HepG2 (cell line): ENCODE data around the gene DNAAF9. TPM values are rescaled to one million over a fixed set of nuclear protein-coding genes. Genes with fewer than 3 reads are reported as not detected.

Experiments used
- CREM ChIP-seq, 2 experiments: sonication (generic) in 1 of 2; formaldehyde crosslinking in 1 of 2; IDR thresholded peaks; 2 replicates each; pipeline versions ENCODE4 v1.4.0 to v1.6.1; 2016 to 2020; ENCODE audit warnings: antibody characterized with exemption in 1 of 2, mild to moderate bottlenecking in 1 of 2, missing genetic modification reagents in 1 of 2
- GTF3A ChIP-seq: sonication (generic); formaldehyde crosslinking; conservative IDR thresholded peaks from 2 replicates; pipeline ENCODE4 v1.4.0; 2020; ENCODE audit warnings: mild to moderate bottlenecking, missing genetic modification reagents
- HNRNPH1 ChIP-seq: fragments of 200-400 bp; formaldehyde crosslinking; optimal IDR thresholded peaks from 2 replicates; pipeline ENCODE3; 2017; ENCODE audit warnings: mild to moderate bottlenecking, low read depth, low read length
- IRF2 ChIP-seq: IDR thresholded peaks from 2 replicates; pipeline ENCODE4 v1.6.1; 2018; ENCODE audit warnings: missing genetic modification reagents, missing compliant biosample characterization
- KAT7 ChIP-seq: IDR thresholded peaks from 2 replicates; pipeline ENCODE4 v1.6.1; 2018; ENCODE audit warnings: borderline replicate concordance, missing compliant biosample characterization
- KDM5B ChIP-seq: sonication (generic); formaldehyde crosslinking; IDR thresholded peaks from 2 replicates; pipeline ENCODE4 v1.4.0; 2020; ENCODE audit warnings: missing genetic modification reagents, mild to moderate bottlenecking, borderline replicate concordance
- MTF1 ChIP-seq: sonication (generic); formaldehyde crosslinking; IDR thresholded peaks from 2 replicates; pipeline ENCODE4 v1.5.0; 2020; ENCODE audit warnings: missing genetic modification reagents
- POLR2A ChIP-seq, 2 experiments: IDR thresholded peaks; 2 replicates each; pipeline ENCODE4 v1.6.1; 2011; ENCODE audit warnings: low read depth in 2 of 2, low read length in 2 of 2, mild to moderate bottlenecking in 1 of 2, moderate library complexity in 1 of 2; ENCODE audit not compliant: insufficient read depth in 1 of 2
- RAD51 ChIP-seq: fragments of 450-650 bp; IDR thresholded peaks from 2 replicates; pipeline ENCODE4 v1.6.1; 2016; ENCODE audit warnings: borderline replicate concordance
- ZFP36 ChIP-seq: fragments of 150-350 bp; IDR thresholded peaks from 2 replicates; pipeline ENCODE4 v1.6.1; 2018; ENCODE audit warnings: borderline replicate concordance, low read length, low read depth; ENCODE audit not compliant: partially characterized antibody
- ZFY ChIP-seq: sonication (generic); formaldehyde crosslinking; IDR thresholded peaks from 2 replicates; pipeline ENCODE4 v1.4.0; 2020; ENCODE audit warnings: missing genetic modification reagents
- ZNF24 ChIP-seq: fragments of 450-650 bp; IDR thresholded peaks from 2 replicates; pipeline ENCODE4 v1.6.1; 2017; ENCODE audit warnings: antibody characterized with exemption, mild to moderate bottlenecking
- ZNF282 ChIP-seq: fragments of 450-650 bp; IDR thresholded peaks from 2 replicates; pipeline ENCODE4 v1.6.1; 2018; ENCODE audit not compliant: partially characterized antibody
- ZNF567 ChIP-seq: sonication (generic); formaldehyde crosslinking; IDR thresholded peaks from 2 replicates; pipeline ENCODE4 v1.8.1; 2023; ENCODE audit warnings: mild to moderate bottlenecking, missing genetic modification reagents, borderline replicate concordance
- polyA plus RNA-seq, 8 experiments: library from polyadenylated mRNA; depleted of rRNA in 3 of 8; stranded (reverse) in 7 of 8; unstranded in 1 of 8; fragments of >200 nt; fragmentation: Illumina TruSeq in 4 of 8; extraction: Trizol in 4 of 8; gene quantifications; 2 replicates each; pipeline versions ENCODE4 v1.2.1 to v1.2.3, GENCODE V29; 2011 to 2016; ENCODE audit warnings: low read depth in 4 of 8, missing spikeins in 1 of 8, mixed read lengths in 1 of 8; ENCODE audit not compliant: insufficient read depth in 1 of 8
- total RNA-seq, 5 experiments: library from RNA; depleted of rRNA; stranded (reverse); fragments of >200 nt; fragmentation: Illumina TruSeq; extraction: Trizol; gene quantifications; 2 replicates each; pipeline ENCODE4 v1.2.3, GENCODE V29; 2016; ENCODE audit warnings: low read depth in 1 of 5
- TF ChIP-seq, protein P1 (sequence below): sonication (generic); formaldehyde crosslinking; IDR thresholded peaks from 2 replicates; pipeline ENCODE4 v1.4.0; 2020; ENCODE audit warnings: missing genetic modification reagents
- TF ChIP-seq, protein P2 (sequence below): sonication (generic); formaldehyde crosslinking; IDR thresholded peaks from 2 replicates; pipeline ENCODE4 v1.5.0; 2020; ENCODE audit warnings: mild to moderate bottlenecking, missing genetic modification reagents
- TF ChIP-seq, protein P3 (sequence below): sonication (generic); formaldehyde crosslinking; IDR thresholded peaks from 2 replicates; pipeline ENCODE4 v1.4.0; 2020; ENCODE audit warnings: mild to moderate bottlenecking, missing genetic modification reagents
- TF ChIP-seq, protein P4 (sequence below): sonication (generic); formaldehyde crosslinking; IDR thresholded peaks from 2 replicates; pipeline ENCODE4 v1.4.0; 2020; ENCODE audit warnings: missing genetic modification reagents

DNAAF9 gene
- total and polyA plus RNA-seq, 2 of the 13 experiments (the other 11 are each of a cell fraction or from before 2014, with no cell fraction given): 10.5 to 14.9 TPM

DNA sequence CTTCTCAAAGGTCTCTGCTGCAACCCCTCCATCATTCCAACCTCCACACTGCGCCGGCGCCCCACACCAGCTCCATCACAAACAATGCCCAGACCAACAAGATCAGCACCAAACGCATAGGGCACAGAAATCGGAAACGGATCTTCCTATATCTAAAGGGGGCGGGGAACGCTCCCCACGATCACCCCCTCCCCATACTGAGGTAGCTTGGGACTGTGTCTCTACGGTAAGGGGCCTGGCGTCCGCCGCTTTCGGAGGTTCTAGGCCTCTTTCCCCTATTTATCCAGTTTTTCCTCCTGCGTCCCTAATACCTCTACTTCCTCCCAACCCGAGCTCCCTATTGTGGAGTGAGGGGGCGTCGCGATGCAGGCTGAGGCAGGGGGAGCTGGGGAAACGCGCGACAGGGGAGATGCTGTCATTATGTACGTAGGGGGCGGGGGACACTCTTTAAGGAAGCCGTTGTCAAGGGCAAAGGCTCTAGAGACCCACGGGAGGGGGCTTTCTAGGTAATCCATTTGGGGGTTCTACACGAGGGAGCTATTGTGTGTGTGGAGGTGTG is 909 bp downstream of the DNAAF9 start (continued):
- TF ChIP-seq, protein P1, sequence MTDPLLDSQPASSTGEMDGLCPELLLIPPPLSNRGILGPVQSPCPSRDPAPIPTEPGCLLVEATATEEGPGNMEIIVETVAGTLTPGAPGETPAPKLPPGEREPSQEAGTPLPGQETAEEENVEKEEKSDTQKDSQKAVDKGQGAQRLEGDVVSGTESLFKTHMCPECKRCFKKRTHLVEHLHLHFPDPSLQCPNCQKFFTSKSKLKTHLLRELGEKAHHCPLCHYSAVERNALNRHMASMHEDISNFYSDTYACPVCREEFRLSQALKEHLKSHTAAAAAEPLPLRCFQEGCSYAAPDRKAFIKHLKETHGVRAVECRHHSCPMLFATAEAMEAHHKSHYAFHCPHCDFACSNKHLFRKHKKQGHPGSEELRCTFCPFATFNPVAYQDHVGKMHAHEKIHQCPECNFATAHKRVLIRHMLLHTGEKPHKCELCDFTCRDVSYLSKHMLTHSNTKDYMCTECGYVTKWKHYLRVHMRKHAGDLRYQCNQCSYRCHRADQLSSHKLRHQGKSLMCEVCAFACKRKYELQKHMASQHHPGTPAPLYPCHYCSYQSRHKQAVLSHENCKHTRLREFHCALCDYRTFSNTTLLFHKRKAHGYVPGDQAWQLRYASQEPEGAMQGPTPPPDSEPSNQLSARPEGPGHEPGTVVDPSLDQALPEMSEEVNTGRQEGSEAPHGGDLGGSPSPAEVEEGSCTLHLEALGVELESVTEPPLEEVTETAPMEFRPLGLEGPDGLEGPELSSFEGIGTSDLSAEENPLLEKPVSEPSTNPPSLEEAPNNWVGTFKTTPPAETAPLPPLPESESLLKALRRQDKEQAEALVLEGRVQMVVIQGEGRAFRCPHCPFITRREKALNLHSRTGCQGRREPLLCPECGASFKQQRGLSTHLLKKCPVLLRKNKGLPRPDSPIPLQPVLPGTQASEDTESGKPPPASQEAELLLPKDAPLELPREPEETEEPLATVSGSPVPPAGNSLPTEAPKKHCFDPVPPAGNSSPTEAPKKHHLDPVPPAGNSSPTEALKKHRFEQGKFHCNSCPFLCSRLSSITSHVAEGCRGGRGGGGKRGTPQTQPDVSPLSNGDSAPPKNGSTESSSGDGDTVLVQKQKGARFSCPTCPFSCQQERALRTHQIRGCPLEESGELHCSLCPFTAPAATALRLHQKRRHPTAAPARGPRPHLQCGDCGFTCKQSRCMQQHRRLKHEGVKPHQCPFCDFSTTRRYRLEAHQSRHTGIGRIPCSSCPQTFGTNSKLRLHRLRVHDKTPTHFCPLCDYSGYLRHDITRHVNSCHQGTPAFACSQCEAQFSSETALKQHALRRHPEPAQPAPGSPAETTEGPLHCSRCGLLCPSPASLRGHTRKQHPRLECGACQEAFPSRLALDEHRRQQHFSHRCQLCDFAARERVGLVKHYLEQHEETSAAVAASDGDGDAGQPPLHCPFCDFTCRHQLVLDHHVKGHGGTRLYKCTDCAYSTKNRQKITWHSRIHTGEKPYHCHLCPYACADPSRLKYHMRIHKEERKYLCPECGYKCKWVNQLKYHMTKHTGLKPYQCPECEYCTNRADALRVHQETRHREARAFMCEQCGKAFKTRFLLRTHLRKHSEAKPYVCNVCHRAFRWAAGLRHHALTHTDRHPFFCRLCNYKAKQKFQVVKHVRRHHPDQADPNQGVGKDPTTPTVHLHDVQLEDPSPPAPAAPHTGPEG (CRISPR knock-in tag): no peak; the same call in 1 of the 2 replicates
- TF ChIP-seq ZNF24 (no peak), GTF3A (CRISPR knock-in tag) (no peak), CREM (IDR thresholded peaks at IDR 0.05) (no peak), CREM (CRISPR knock-in tag; IDR thresholded peaks at IDR 0.05) (no peak), ZFY (CRISPR knock-in tag) (peak; percentile 32; the same call in 1 of the 2 replicates), RAD51 (no peak), ZFP36 (no peak), MTF1 (CRISPR knock-in tag) (no peak), KAT7 (CRISPR knock-in tag) (no peak), IRF2 (CRISPR knock-in tag) (no peak), HNRNPH1 (no peak), POLR2A (IDR thresholded peaks at IDR 0.05; ENCODE audit: insufficient read depth in 1 of 2, low read depth in 2 of 2, low read length in 2 of 2) (no peak), KDM5B (peak; percentile 78; the same call in 1 of the 2 replicates), ZNF567 (CRISPR knock-in tag) (no peak), ZNF282 (no peak)
- TF ChIP-seq, protein P2, sequence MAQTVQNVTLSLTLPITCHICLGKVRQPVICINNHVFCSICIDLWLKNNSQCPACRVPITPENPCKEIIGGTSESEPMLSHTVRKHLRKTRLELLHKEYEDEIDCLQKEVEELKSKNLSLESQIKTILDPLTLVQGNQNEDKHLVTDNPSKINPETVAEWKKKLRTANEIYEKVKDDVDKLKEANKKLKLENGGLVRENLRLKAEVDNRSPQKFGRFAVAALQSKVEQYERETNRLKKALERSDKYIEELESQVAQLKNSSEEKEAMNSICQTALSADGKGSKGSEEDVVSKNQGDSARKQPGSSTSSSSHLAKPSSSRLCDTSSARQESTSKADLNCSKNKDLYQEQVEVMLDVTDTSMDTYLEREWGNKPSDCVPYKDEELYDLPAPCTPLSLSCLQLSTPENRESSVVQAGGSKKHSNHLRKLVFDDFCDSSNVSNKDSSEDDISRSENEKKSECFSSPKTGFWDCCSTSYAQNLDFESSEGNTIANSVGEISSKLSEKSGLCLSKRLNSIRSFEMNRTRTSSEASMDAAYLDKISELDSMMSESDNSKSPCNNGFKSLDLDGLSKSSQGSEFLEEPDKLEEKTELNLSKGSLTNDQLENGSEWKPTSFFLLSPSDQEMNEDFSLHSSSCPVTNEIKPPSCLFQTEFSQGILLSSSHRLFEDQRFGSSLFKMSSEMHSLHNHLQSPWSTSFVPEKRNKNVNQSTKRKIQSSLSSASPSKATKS (CRISPR knock-in tag): no peak
- TF ChIP-seq, protein P3, sequence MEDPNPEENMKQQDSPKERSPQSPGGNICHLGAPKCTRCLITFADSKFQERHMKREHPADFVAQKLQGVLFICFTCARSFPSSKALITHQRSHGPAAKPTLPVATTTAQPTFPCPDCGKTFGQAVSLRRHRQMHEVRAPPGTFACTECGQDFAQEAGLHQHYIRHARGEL (CRISPR knock-in tag): no peak
- TF ChIP-seq, protein P4, sequence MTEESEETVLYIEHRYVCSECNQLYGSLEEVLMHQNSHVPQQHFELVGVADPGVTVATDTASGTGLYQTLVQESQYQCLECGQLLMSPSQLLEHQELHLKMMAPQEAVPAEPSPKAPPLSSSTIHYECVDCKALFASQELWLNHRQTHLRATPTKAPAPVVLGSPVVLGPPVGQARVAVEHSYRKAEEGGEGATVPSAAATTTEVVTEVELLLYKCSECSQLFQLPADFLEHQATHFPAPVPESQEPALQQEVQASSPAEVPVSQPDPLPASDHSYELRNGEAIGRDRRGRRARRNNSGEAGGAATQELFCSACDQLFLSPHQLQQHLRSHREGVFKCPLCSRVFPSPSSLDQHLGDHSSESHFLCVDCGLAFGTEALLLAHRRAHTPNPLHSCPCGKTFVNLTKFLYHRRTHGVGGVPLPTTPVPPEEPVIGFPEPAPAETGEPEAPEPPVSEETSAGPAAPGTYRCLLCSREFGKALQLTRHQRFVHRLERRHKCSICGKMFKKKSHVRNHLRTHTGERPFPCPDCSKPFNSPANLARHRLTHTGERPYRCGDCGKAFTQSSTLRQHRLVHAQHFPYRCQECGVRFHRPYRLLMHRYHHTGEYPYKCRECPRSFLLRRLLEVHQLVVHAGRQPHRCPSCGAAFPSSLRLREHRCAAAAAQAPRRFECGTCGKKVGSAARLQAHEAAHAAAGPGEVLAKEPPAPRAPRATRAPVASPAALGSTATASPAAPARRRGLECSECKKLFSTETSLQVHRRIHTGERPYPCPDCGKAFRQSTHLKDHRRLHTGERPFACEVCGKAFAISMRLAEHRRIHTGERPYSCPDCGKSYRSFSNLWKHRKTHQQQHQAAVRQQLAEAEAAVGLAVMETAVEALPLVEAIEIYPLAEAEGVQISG (CRISPR knock-in tag): no peak
